WTC11 (cell line): ENCODE results near the gene PHLDA3. TPM values are rescaled to one million over a fixed set of nuclear protein-coding genes. Genes with fewer than 3 reads are reported as not detected.
A peak's percentile ranks its signal among the peaks of the same experiment; 100 is the strongest.

ENCODE experiments used
- ATAC-seq: fragments of 200-7000 bp; cut with Tn5 transposase; 2 replicates; pipeline ENCODE4 v1.10.0; 2021; ENCODE audit warnings: mild to moderate bottlenecking, moderate library complexity
- CTCF ChIA-PET: fragments of 300-600 bp; sonication (Branson Sonifier 250); formaldehyde crosslinking; loops from one replicate; lab custom pipeline; 2021; ENCODE audit warnings: antibody characterized with exemption; lab: Charles Lee
- POLR2A ChIA-PET: fragments of 350-600 bp; sonication (Branson Sonifier 250); formaldehyde crosslinking; loops from one replicate; lab custom pipeline; 2021; ENCODE audit warnings: antibody characterized with exemption; lab: Charles Lee
- DNase-seq: peaks from one replicate; pipeline ENCODE4 v3.0.0; 2021; ENCODE audit warnings: low spot score
- H3K27ac Mint-ChIP-seq: 2 replicates; pipeline ENCODE4 v1.8.0; 2021; ENCODE audit warnings: mixed read lengths
- H3K27me3 Mint-ChIP-seq: 2 replicates; pipeline ENCODE4 v1.8.0; 2021; ENCODE audit warnings: low read depth, mild to moderate bottlenecking, moderate library complexity, mixed read lengths
- H3K36me3 Mint-ChIP-seq: 2 replicates; pipeline ENCODE4 v1.8.0; 2021; ENCODE audit warnings: mixed read lengths
- H3K4me1 Mint-ChIP-seq: 2 replicates; pipeline ENCODE4 v1.8.0; 2022; ENCODE audit warnings: mixed read lengths
- H3K4me3 Mint-ChIP-seq: 2 replicates; pipeline ENCODE4 v1.8.0; 2021; ENCODE audit warnings: mild to moderate bottlenecking, moderate library complexity, mixed read lengths
- H3K9me3 Mint-ChIP-seq: 2 replicates; pipeline ENCODE4 v1.8.0; 2021; ENCODE audit warnings: mixed read lengths
- AR ChIP-seq: fragments of 250-450 bp; sonication (Bioruptor Pico); IDR thresholded peaks from 2 replicates; pipeline ENCODE4 v1.9.0; 2021; ENCODE audit warnings: mild to moderate bottlenecking
- ATF1 ChIP-seq: sonication (generic); formaldehyde crosslinking; IDR thresholded peaks from 2 replicates; pipeline ENCODE4 v1.8.1; 2023; ENCODE audit warnings: mild to moderate bottlenecking, moderate library complexity, missing genetic modification reagents
- CBFB ChIP-seq: sonication (generic); formaldehyde crosslinking; IDR thresholded peaks from 2 replicates; pipeline ENCODE4 v1.8.1; 2022; ENCODE audit warnings: mild to moderate bottlenecking, low read depth, missing genetic modification reagents
- E2F1 ChIP-seq: sonication (generic); formaldehyde crosslinking; IDR thresholded peaks from 2 replicates; pipeline ENCODE4 v1.8.0; 2022; ENCODE audit warnings: mild to moderate bottlenecking, missing genetic modification reagents
- ESRRA ChIP-seq: sonication (generic); formaldehyde crosslinking; IDR thresholded peaks from 2 replicates; pipeline ENCODE4 v1.8.1; 2022; ENCODE audit warnings: mild to moderate bottlenecking, missing genetic modification reagents, borderline replicate concordance
- ETV6 ChIP-seq: sonication (generic); formaldehyde crosslinking; IDR thresholded peaks from 2 replicates; pipeline ENCODE4 v1.8.1; 2022; ENCODE audit warnings: mild to moderate bottlenecking, missing genetic modification reagents
- JAZF1 ChIP-seq: fragments of 250-450 bp; sonication (Bioruptor Pico); IDR thresholded peaks from 2 replicates; pipeline ENCODE4 v1.9.0; 2021; ENCODE audit warnings: moderate library complexity, mild to moderate bottlenecking, inconsistent platforms
- KAT7 ChIP-seq: sonication (generic); formaldehyde crosslinking; IDR thresholded peaks from 2 replicates; pipeline ENCODE4 v1.8.1; 2023; ENCODE audit warnings: missing genetic modification reagents, mild to moderate bottlenecking, borderline replicate concordance
- NFATC4 ChIP-seq: fragments of 250-450 bp; sonication (Bioruptor Pico); IDR thresholded peaks from 2 replicates; pipeline ENCODE4 v1.9.0; 2021; ENCODE audit warnings: mild to moderate bottlenecking
- NFYB ChIP-seq: sonication (generic); formaldehyde crosslinking; conservative IDR thresholded peaks from 2 replicates; pipeline ENCODE4 v1.8.0; 2022; ENCODE audit warnings: low read depth, missing genetic modification reagents
- PREB ChIP-seq: sonication (generic); formaldehyde crosslinking; IDR thresholded peaks from 2 replicates; pipeline ENCODE4 v1.8.1; 2022; ENCODE audit warnings: mild to moderate bottlenecking, missing genetic modification reagents, moderate library complexity, borderline replicate concordance
- RORB ChIP-seq: fragments of 250-450 bp; sonication (Bioruptor Pico); IDR thresholded peaks from 2 replicates; pipeline ENCODE4 v1.9.0; 2021; ENCODE audit warnings: mild to moderate bottlenecking
- TCF7 ChIP-seq: sonication (generic); formaldehyde crosslinking; IDR thresholded peaks from 2 replicates; pipeline ENCODE4 v1.8.0; 2022; ENCODE audit warnings: mild to moderate bottlenecking, low read depth, missing genetic modification reagents, moderate library complexity
- TEAD1 ChIP-seq: sonication (generic); formaldehyde crosslinking; IDR thresholded peaks from 2 replicates; pipeline ENCODE4 v1.8.0; 2022; ENCODE audit warnings: mild to moderate bottlenecking, missing genetic modification reagents
- TEAD4 ChIP-seq: sonication (generic); formaldehyde crosslinking; IDR thresholded peaks from 2 replicates; pipeline ENCODE4 v1.8.0; 2022; ENCODE audit warnings: mild to moderate bottlenecking, missing genetic modification reagents
- ZMAT4 ChIP-seq: fragments of 250-450 bp; sonication (Bioruptor Pico); IDR thresholded peaks from 2 replicates; pipeline ENCODE4 v1.9.0; 2021; ENCODE audit warnings: mild to moderate bottlenecking
- ZNF121 ChIP-seq: sonication (generic); formaldehyde crosslinking; IDR thresholded peaks from 2 replicates; pipeline ENCODE4 v1.8.0; 2023; ENCODE audit warnings: missing genetic modification reagents
- ZNF425 ChIP-seq: fragments of 250-450 bp; sonication (Bioruptor Pico); conservative IDR thresholded peaks from 2 replicates; pipeline ENCODE4 v1.9.0; 2021; ENCODE audit warnings: mild to moderate bottlenecking
- ZNF671 ChIP-seq: fragments of 250-450 bp; sonication (Bioruptor Pico); IDR thresholded peaks from 2 replicates; pipeline ENCODE4 v1.8.0; 2021; ENCODE audit warnings: mild to moderate bottlenecking
- total RNA-seq: library from RNA; stranded (reverse); gene quantifications from 3 replicates; pipeline ENCODE4 v1.2.3, GENCODE V29; 2021
- TF ChIP-seq, protein P1 (sequence below): sonication (generic); formaldehyde crosslinking; IDR thresholded peaks from 2 replicates; pipeline ENCODE4 v1.8.1; 2023; ENCODE audit warnings: mild to moderate bottlenecking, missing genetic modification reagents, moderate library complexity
- TF ChIP-seq, protein P2 (sequence below): sonication (generic); formaldehyde crosslinking; conservative IDR thresholded peaks from 2 replicates; pipeline ENCODE4 v1.8.1; 2022; ENCODE audit warnings: mild to moderate bottlenecking, missing genetic modification reagents
- TF ChIP-seq, protein P3 (sequence below): fragments of 250-450 bp; sonication (Bioruptor Pico); IDR thresholded peaks from 2 replicates; pipeline ENCODE4 v1.9.0; 2021; ENCODE audit warnings: moderate library complexity, mild to moderate bottlenecking, inconsistent platforms, borderline replicate concordance

PHLDA3 gene
- total RNA-seq, 1 experiment from 2014 or later, result 95.1 TPM

DNA sequence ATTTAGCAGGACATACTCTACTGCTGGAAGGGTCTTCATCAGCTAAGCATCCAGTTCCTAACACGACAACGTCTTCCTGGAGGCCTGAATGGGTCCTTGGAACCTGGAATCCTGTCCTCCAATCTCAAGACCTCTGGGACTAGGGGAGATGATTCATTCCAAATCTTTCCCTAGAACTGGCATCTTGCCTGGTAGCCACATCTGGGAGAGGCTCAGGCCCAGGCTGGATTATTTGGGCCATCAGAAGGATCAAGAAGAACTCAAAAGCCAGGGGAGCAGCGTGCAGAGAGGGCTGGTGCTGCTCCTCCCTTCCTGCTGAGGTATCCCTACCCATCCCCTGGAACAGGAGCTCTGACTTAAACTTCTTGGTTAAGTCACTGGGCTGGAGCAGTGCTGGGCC is 2.8 kb upstream of the PHLDA3 start:
- Mint-ChIP-seq H3K27ac (no peak overlapping the region), H3K4me1 (peaks cover 28% of the 10 kb centered on the region), H3K36me3 (peaks cover 5% of the 10 kb centered on the region), H3K9me3 (no peaks in the 10 kb centered on the region), H3K4me3 (no peak overlapping the region), H3K27me3 (peaks cover 45% of the 10 kb centered on the region)
- CTCF ChIA-PET, result interaction anchor here (0.6 to 2.5 kb wide), 5 partner anchors 10 to 41 kb away, joined by 4 to 11 read pairs (median 10); no protein-coding TSS in a partner anchor
- DNase-seq (no peak), ATAC-seq (no peak)
- no peak for TF ChIP-seq ZMAT4 (CRISPR knock-in tag)
- no peak for TF ChIP-seq ATF1 (CRISPR knock-in tag)
- TF ChIP-seq AR (CRISPR knock-in tag), result no peak
- no peak for TF ChIP-seq CBFB (CRISPR knock-in tag)
- TF ChIP-seq JAZF1 (CRISPR knock-in tag), result no peak
- no peak for TF ChIP-seq TCF7 (CRISPR knock-in tag)
- TF ChIP-seq, protein P1, sequence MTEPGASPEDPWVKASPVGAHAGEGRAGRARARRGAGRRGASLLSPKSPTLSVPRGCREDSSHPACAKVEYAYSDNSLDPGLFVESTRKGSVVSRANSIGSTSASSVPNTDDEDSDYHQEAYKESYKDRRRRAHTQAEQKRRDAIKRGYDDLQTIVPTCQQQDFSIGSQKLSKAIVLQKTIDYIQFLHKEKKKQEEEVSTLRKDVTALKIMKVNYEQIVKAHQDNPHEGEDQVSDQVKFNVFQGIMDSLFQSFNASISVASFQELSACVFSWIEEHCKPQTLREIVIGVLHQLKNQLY, result no peak
- no peak for TF ChIP-seq ZNF121 (CRISPR knock-in tag)
- TF ChIP-seq RORB (CRISPR knock-in tag), result no peak
- TF ChIP-seq PREB (CRISPR knock-in tag), result no peak
- no peak for TF ChIP-seq ETV6 (CRISPR knock-in tag)
- no peak for TF ChIP-seq NFYB (CRISPR knock-in tag)
- no peak for TF ChIP-seq TEAD4 (CRISPR knock-in tag)
- TF ChIP-seq ZNF425 (CRISPR knock-in tag), result no peak
- TF ChIP-seq, all 79 proteins: peak for 0
- POLR2A ChIA-PET, result interaction anchor here (0.6 kb wide), 1 partner anchor 9 kb away, joined by 5 read pairs; no protein-coding TSS in a partner anchor

DNA sequence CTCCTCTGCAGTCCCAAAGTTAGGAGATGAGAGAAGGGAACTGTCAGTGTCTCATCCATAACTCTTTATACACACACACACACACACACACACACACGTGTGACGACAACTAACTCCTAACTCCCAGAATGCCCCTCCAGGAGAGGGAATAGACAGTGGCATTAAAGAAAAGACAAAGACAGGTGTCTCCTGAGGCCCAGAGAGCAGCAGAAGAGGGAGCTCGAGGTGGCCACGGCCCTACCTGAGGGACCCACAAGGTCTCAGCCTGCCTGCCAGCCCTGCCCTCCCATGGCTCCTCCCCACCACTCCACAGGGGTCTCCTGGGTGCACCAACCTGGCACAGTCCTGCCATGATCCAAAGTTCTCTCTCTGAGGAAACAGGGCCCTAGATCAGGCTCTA is 1.6 kb upstream of the PHLDA3 start:
- no peaks in the 10 kb centered on the region for H3K9me3 Mint-ChIP-seq
- peaks cover 45% of the 10 kb centered on the region for H3K27me3 Mint-ChIP-seq
- peak overlapping the region; percentile 75 for H3K4me3 Mint-ChIP-seq
- H3K27ac Mint-ChIP-seq, result no peak overlapping the region
- DNase-seq (no peak), ATAC-seq (no peak)
- H3K4me1 Mint-ChIP-seq, result peaks cover 25% of the 10 kb centered on the region
- peaks cover 12% of the 10 kb centered on the region for H3K36me3 Mint-ChIP-seq
- ChIA-PET CTCF (interaction anchor here (0.6 kb wide), 1 partner anchor 14 kb away, joined by 3 read pairs; no protein-coding TSS in a partner anchor), POLR2A (no interaction called here)
- no peak for TF ChIP-seq KAT7 (CRISPR knock-in tag)
- TF ChIP-seq, protein P2, sequence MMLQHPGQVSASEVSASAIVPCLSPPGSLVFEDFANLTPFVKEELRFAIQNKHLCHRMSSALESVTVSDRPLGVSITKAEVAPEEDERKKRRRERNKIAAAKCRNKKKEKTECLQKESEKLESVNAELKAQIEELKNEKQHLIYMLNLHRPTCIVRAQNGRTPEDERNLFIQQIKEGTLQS (CRISPR knock-in tag), result no peak
- TF ChIP-seq ETV6 (CRISPR knock-in tag), result no peak
- TF ChIP-seq ZNF671 (CRISPR knock-in tag), result no peak
- TF ChIP-seq, protein P3, sequence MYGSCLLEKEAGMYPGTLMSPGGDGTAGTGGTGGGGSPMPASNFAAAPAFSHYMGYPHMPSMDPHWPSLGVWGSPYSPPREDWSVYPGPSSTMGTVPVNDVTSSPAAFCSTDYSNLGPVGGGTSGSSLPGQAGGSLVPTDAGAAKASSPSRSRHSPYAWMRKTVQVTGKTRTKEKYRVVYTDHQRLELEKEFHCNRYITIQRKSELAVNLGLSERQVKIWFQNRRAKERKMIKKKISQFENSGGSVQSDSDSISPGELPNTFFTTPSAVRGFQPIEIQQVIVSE, result no peak
- no peak for TF ChIP-seq NFATC4 (CRISPR knock-in tag)
- no peak for TF ChIP-seq RORB (CRISPR knock-in tag)
- no peak for TF ChIP-seq AR (CRISPR knock-in tag)
- no peak for TF ChIP-seq ESRRA (CRISPR knock-in tag)
- no peak for TF ChIP-seq E2F1 (CRISPR knock-in tag)
- no peak for TF ChIP-seq TEAD1 (CRISPR knock-in tag)
